B cell (primary cell): ENCODE measurements around the gene PRDX2. TPM values are rescaled to one million over a fixed set of nuclear protein-coding genes. Genes with fewer than 3 reads are reported as not detected.

ENCODE experiments used
- ATAC-seq: fragments of 200-7000 bp; cut with Tn5 transposase; one replicate; pipeline ENCODE4 v1.10.0; 2021; ENCODE audit warnings: low read depth, mild to moderate bottlenecking, moderate number of reproducible peaks, moderate library complexity
- CTCF ChIA-PET: fragments of 350-600 bp; sonication (Branson Sonifier 250); formaldehyde crosslinking; loops from one replicate; lab custom pipeline; 2021; ENCODE audit warnings: antibody characterized with exemption, inconsistent platforms; lab: Charles Lee
- POLR2A ChIA-PET: fragments of 350-600 bp; sonication (Branson Sonifier 250); formaldehyde crosslinking; loops from one replicate; lab custom pipeline; 2021; ENCODE audit warnings: antibody characterized with exemption; lab: Charles Lee
- DNase-seq: peaks from one replicate; pipeline ENCODE4 v3.0.0; 2013
- H2AFZ ChIP-seq: 2 replicates; pipeline ENCODE4 v1.6.1; 2012; ENCODE audit warnings: mild to moderate bottlenecking, low read depth, low read length; ENCODE audit not compliant: insufficient read depth, poor library complexity, severe bottlenecking
- H3K27ac ChIP-seq, 2 donors: 1 replicate in 1 of 2; 2 replicates in 1 of 2; pipeline ENCODE4 v1.5.1; 2012 to 2013; ENCODE audit warnings: low read length in 2 of 2, mild to moderate bottlenecking in 2 of 2, moderate library complexity in 1 of 2
- H3K27me3 ChIP-seq, 4 experiments: fragments of 200-600 bp in 1 of 4; sonication (generic) in 1 of 4; replicated peaks in 1 of 4; 1 replicate in 2 of 4; 2 replicates in 2 of 4; pipeline versions ENCODE4 v1.6.1 to v1.7.0; 2013 to 2016; ENCODE audit warnings: low read length in 3 of 4, mild to moderate bottlenecking in 2 of 4, mixed read lengths in 1 of 4, moderate library complexity in 1 of 4; ENCODE audit not compliant: insufficient read depth in 4 of 4, control insufficient read depth in 3 of 4; ENCODE audit errors: control extremely low read depth in 1 of 4
- H3K36me3 ChIP-seq, 2 experiments: replicated peaks in 1 of 2; 1 replicate in 1 of 2; 2 replicates in 1 of 2; pipeline versions ENCODE4 v1.6.1 to v1.7.1; 2013; ENCODE audit warnings: low read length in 1 of 2; ENCODE audit not compliant: insufficient read depth in 2 of 2, control insufficient read depth in 1 of 2; ENCODE audit errors: control extremely low read depth in 1 of 2, extremely low read depth in 1 of 2
- H3K4me1 ChIP-seq, 2 donors: fragments of 200-600 bp in 1 of 2; sonication (generic) in 1 of 2; 1 replicate in 1 of 2; 2 replicates in 1 of 2; pipeline versions ENCODE4 v1.5.1 to v1.6.1; 2013 to 2017; ENCODE audit warnings: low read length in 2 of 2; ENCODE audit not compliant: control insufficient read depth in 2 of 2, insufficient read depth in 2 of 2
- H3K4me2 ChIP-seq: replicated peaks from 2 replicates; pipeline ENCODE3; 2012; ENCODE audit warnings: mild to moderate bottlenecking, low read depth, low read length; ENCODE audit not compliant: poor library complexity, severe bottlenecking
- H3K4me3 ChIP-seq, 5 experiments: fragments of 200-600 bp in 1 of 5; sonication (generic) in 1 of 5; 1 replicate in 3 of 5; 2 replicates in 2 of 5; pipeline versions ENCODE4 v1.5.1 to v1.7.0; 2011 to 2016; ENCODE audit warnings: low read length in 4 of 5, mild to moderate bottlenecking in 4 of 5, low read depth in 2 of 5, control low read depth in 1 of 5, moderate library complexity in 1 of 5; ENCODE audit not compliant: insufficient read depth in 1 of 5; ENCODE audit errors: control extremely low read depth in 1 of 5, extremely low read depth in 1 of 5
- H3K79me2 ChIP-seq: fragments of 200-600 bp; sonication (generic); one replicate; pipeline ENCODE4 v1.6.0; 2016; ENCODE audit warnings: low read length; ENCODE audit not compliant: control insufficient read depth, insufficient read depth
- H3K9ac ChIP-seq: fragments of 200-600 bp; sonication (generic); 2 replicates; pipeline ENCODE4 v1.6.1; 2017; ENCODE audit warnings: mild to moderate bottlenecking, low read length, moderate library complexity
- H3K9me3 ChIP-seq, 3 donors: one replicate each; pipeline versions ENCODE4 v1.6.1 to v1.7.1; 2013; ENCODE audit warnings: low read length in 2 of 3; ENCODE audit not compliant: control insufficient read depth in 2 of 3, insufficient read depth in 1 of 3; ENCODE audit errors: control extremely low read depth in 1 of 3
- H4K20me1 ChIP-seq: 2 replicates; pipeline ENCODE4 v1.6.0; 2012; ENCODE audit warnings: mild to moderate bottlenecking, low read length; ENCODE audit not compliant: insufficient read depth, control insufficient read depth, poor library complexity, severe bottlenecking
- H3K27ac Mint-ChIP-seq: one replicate; pipeline ENCODE4 v1.8.0; 2021; ENCODE audit warnings: mixed read lengths
- H3K27me3 Mint-ChIP-seq: one replicate; pipeline ENCODE4 v1.8.0; 2021; ENCODE audit warnings: mixed read lengths
- H3K4me1 Mint-ChIP-seq: one replicate; pipeline ENCODE4 v1.8.0; 2021; ENCODE audit warnings: mixed read lengths
- H3K4me3 Mint-ChIP-seq: one replicate; pipeline ENCODE4 v1.8.0; 2021; ENCODE audit warnings: mixed read lengths
- H3K9me3 Mint-ChIP-seq: one replicate; pipeline ENCODE4 v1.8.0; 2022; ENCODE audit warnings: mixed read lengths; ENCODE audit not compliant: insufficient read depth
- CTCF ChIP-seq: fragments of 200-600 bp; IDR thresholded peaks from one replicate; pipeline ENCODE4 v1.8.0; 2022; ENCODE audit warnings: antibody characterized with exemption, mild to moderate bottlenecking
- EZH2 ChIP-seq: IDR thresholded peaks from 2 replicates; pipeline ENCODE4 v1.6.1; 2012; ENCODE audit warnings: borderline replicate concordance, low read depth, mild to moderate bottlenecking, moderate library complexity, low read length; ENCODE audit not compliant: insufficient read depth, poor library complexity, severe bottlenecking
- WGBS: methylation state at CpG from one replicate; pipeline ENCODE4 v1.1.5; 2013; ENCODE audit warnings: missing lambda C conversion rate; ENCODE audit not compliant: insufficient coverage; 5-methylcytosine and 5-hydroxymethylcytosine counted together
- intact Hi-C: fragments of 100-400 bp; cut with micrococcal nuclease; formaldehyde crosslinking; loops from one replicate; pipeline ENCODE4 v1.10.0; 2022
- polyA plus RNA-seq: library from polyadenylated mRNA; depleted of rRNA; stranded (reverse); fragments of >200 nt; gene quantifications from 2 replicates; pipeline ENCODE4 v1.2.3, GENCODE V29; 2012
- total RNA-seq, 2 donors: library from RNA; stranded (reverse); fragments of 120-200 nt in 1 of 2; gene quantifications; 1 replicate in 1 of 2; 2 replicates in 1 of 2; pipeline versions ENCODE4 v1.2.3 to v1.2.4, GENCODE V29; 2013 to 2022

PRDX2 gene
- total and polyA plus RNA-seq, 2 donors (not counting 1 experiment from before 2014, with no cell fraction given) = 45.5 to 66.1 TPM

- Histone ChIP-seq H3K4me3 (peak overlapping the region in 4 of 5 experiments; percentile 60 to 87 (median 84)), H4K20me1 (no peaks in the 10 kb centered on the region), H3K27me3 (no peaks in the 10 kb centered on the region), H2AFZ (peak overlapping the region; percentile 87), H3K9me3 (peaks cover 0 to 4% (median 0%) of the 10 kb centered on the region in 3 donors), H3K36me3 (peaks cover 0 to 3% of the 10 kb centered on the region in 2 experiments), H3K4me1 (peaks cover 25 to 37% of the 10 kb centered on the region in 2 donors), H3K4me2 (peak overlapping the region; percentile 100), H3K9ac (peak overlapping the region; percentile 87), H3K79me2 (peaks cover 15% of the 10 kb centered on the region), H3K27ac (no peak overlapping the region)
- intact Hi-C loops = no loop called here
- ChIA-PET POLR2A (interaction anchor here (1.1 to 1.9 kb wide), 2 partner anchors 10 to 26 kb away, joined by 8 to 10 read pairs; partner anchors contain the start of gene JUNB), CTCF (interaction anchor here (1.0 to 17.9 kb wide), 3 partner anchors 32 to 45 kb away, joined by 5 to 1147 read pairs (median 8); partner anchors contain the start of gene HOOK2)
- Mint-ChIP-seq H3K9me3 (no peaks in the 10 kb centered on the region), H3K4me3 (peak overlapping the region; percentile 88), H3K27ac (peak overlapping the region; percentile 65), H3K27me3 (peaks cover 3% of the 10 kb centered on the region), H3K4me1 (peaks cover 32% of the 10 kb centered on the region)
- TF ChIP-seq CTCF (no peak), EZH2 (no peak)
- DNase-seq = no peak
- 39% methylated on average over 16 of the region's 22 CpGs for WGBS
- ATAC-seq = no peak
Observed at GRCh38 chr19:12802267-12803106, 887 bp upstream of the PRDX2 start.
